Measurements from ENCODE around the gene SCRN2. TPM values are rescaled to one million over a fixed set of nuclear protein-coding genes. Genes with fewer than 3 reads are reported as not detected.
A peak's percentile ranks its signal among the peaks of the same experiment; 100 is the strongest.

The SCRN2 gene
- total RNA-seq, 1 donor from 2014 or later = 59.0 TPM

- Mint-ChIP-seq H3K4me1 (ENCODE audit: low read depth) (peaks cover 11% of the 10 kb centered on the region), H3K9me3 (ENCODE audit: low read depth) (no peaks in the 10 kb centered on the region), H3K27me3 (peaks cover 8% of the 10 kb centered on the region), H3K27ac (peak overlapping the region; percentile 37), H3K4me3 (ENCODE audit: low read depth) (no peak overlapping the region), H3K36me3 (ENCODE audit: insufficient read depth) (no peaks in the 10 kb centered on the region)
- DNase-seq (ENCODE audit: low spot score, unreplicated experiment) = no peak
- TF ChIP-seq CTCF (IDR thresholded peaks at IDR 0.05; ENCODE audit: unreplicated experiment) = no peak
Measured at GRCh38 chr17:47883589-47884426, 42.7 kb upstream of the SCRN2 start.

- Mint-ChIP-seq H3K27ac (no peak overlapping the region), H3K9me3 (ENCODE audit: low read depth) (no peaks in the 10 kb centered on the region), H3K27me3 (peaks cover 11% of the 10 kb centered on the region), H3K4me1 (ENCODE audit: low read depth) (peaks cover 15% of the 10 kb centered on the region), H3K36me3 (ENCODE audit: insufficient read depth) (no peaks in the 10 kb centered on the region), H3K4me3 (ENCODE audit: low read depth) (no peak overlapping the region)
- no peak for TF ChIP-seq CTCF (IDR thresholded peaks at IDR 0.05; ENCODE audit: unreplicated experiment)
- no peak for DNase-seq (ENCODE audit: low spot score, unreplicated experiment)
Measured at GRCh38 chr17:47882695-47883588, 41.9 kb upstream of the SCRN2 start.

GRCh38 chr17:47882247-47882646, 41.2 kb upstream of the SCRN2 start:
- H3K4me1 Mint-ChIP-seq (ENCODE audit: low read depth) = peaks cover 16% of the 10 kb centered on the region
- H3K9me3 Mint-ChIP-seq (ENCODE audit: low read depth) = no peaks in the 10 kb centered on the region
- DNase-seq (ENCODE audit: low spot score, unreplicated experiment) = no peak
- H3K36me3 Mint-ChIP-seq (ENCODE audit: insufficient read depth) = no peaks in the 10 kb centered on the region
- no peak overlapping the region for H3K4me3 Mint-ChIP-seq (ENCODE audit: low read depth)
- peaks cover 11% of the 10 kb centered on the region for H3K27me3 Mint-ChIP-seq
- no peak overlapping the region for H3K27ac Mint-ChIP-seq
- no peak for TF ChIP-seq CTCF (IDR thresholded peaks at IDR 0.05; ENCODE audit: unreplicated experiment)

GRCh38 chr17:47879776-47880454, 38.8 kb upstream of the SCRN2 start:
- Mint-ChIP-seq H3K27ac (no peak overlapping the region), H3K27me3 (peaks cover 22% of the 10 kb centered on the region), H3K4me3 (ENCODE audit: low read depth) (no peak overlapping the region), H3K9me3 (ENCODE audit: low read depth) (no peaks in the 10 kb centered on the region), H3K36me3 (ENCODE audit: insufficient read depth) (no peaks in the 10 kb centered on the region), H3K4me1 (ENCODE audit: low read depth) (peaks cover 16% of the 10 kb centered on the region)
- no peak for TF ChIP-seq CTCF (IDR thresholded peaks at IDR 0.05; ENCODE audit: unreplicated experiment)
- DNase-seq (ENCODE audit: low spot score, unreplicated experiment) = no peak
